Measurements from ENCODE around the gene ACP5.
"Not testable (repeated sequence)": the region's sequence is repeated elsewhere in the genome, so short reads cannot be mapped to it uniquely, and the experiment has no call there.

DNA sequence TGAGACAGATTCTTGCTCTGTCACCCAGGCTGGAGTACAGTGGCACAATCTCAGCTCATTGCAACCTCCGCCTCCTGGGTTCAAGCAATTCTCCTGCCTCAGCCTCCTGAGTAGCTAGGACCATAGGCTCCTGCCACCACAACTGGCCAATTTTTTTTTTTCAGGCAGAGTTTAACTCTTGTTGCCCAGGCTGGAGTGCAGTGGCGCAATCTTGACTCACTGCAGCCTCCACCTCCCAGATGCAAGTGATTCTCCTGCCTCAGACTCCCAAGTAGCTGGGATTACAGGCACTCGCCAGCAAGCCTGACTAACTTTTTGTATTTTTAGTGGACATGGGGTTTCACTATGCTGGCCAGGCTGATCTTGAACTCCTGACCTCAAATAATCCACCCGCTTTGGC lies 3.7 kb downstream of the ACP5 start:
- TF ChIP-seq, protein P1, sequence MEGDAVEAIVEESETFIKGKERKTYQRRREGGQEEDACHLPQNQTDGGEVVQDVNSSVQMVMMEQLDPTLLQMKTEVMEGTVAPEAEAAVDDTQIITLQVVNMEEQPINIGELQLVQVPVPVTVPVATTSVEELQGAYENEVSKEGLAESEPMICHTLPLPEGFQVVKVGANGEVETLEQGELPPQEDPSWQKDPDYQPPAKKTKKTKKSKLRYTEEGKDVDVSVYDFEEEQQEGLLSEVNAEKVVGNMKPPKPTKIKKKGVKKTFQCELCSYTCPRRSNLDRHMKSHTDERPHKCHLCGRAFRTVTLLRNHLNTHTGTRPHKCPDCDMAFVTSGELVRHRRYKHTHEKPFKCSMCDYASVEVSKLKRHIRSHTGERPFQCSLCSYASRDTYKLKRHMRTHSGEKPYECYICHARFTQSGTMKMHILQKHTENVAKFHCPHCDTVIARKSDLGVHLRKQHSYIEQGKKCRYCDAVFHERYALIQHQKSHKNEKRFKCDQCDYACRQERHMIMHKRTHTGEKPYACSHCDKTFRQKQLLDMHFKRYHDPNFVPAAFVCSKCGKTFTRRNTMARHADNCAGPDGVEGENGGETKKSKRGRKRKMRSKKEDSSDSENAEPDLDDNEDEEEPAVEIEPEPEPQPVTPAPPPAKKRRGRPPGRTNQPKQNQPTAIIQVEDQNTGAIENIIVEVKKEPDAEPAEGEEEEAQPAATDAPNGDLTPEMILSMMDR (IDR thresholded peaks at IDR 0.05): not testable (repeated sequence)
- TF ChIP-seq POLR2A (IDR thresholded peaks at IDR 0.05): not testable (repeated sequence)
